ENCODE measurements around the gene NRXN3.

NRXN3 gene

GRCh38 chr14:78747813-78748212 lies 577.6 kb downstream of the NRXN3 start:
- Histone ChIP-seq H3K4me3 (ENCODE audit: low read length) (no peak overlapping the region), H3K36me3 (ENCODE audit: control insufficient read depth, insufficient read depth, low read length) (no peaks in the 10 kb centered on the region), H3K27me3 (ENCODE audit: control insufficient read depth, insufficient read depth, low read length) (no peaks in the 10 kb centered on the region), H3K4me1 (ENCODE audit: control insufficient read depth, insufficient read depth, low read length) (no peaks in the 10 kb centered on the region), H3K9me3 (ENCODE audit: control insufficient read depth, low read length) (no peaks in the 10 kb centered on the region), H3K9ac (ENCODE audit: low read length) (no peak overlapping the region)

GRCh38 chr14:78752518-78753188 lies 582.5 kb downstream of the NRXN3 start:
- H3K36me3 ChIP-seq (ENCODE audit: control insufficient read depth, insufficient read depth, low read length) = no peaks in the 10 kb centered on the region
- H3K9ac ChIP-seq (ENCODE audit: low read length) = no peak overlapping the region
- H3K9me3 ChIP-seq (ENCODE audit: control insufficient read depth, low read length) = no peaks in the 10 kb centered on the region
- H3K27me3 ChIP-seq (ENCODE audit: control insufficient read depth, insufficient read depth, low read length) = no peaks in the 10 kb centered on the region
- H3K4me3 ChIP-seq (ENCODE audit: low read length) = no peak overlapping the region
- H3K4me1 ChIP-seq (ENCODE audit: control insufficient read depth, insufficient read depth, low read length) = no peaks in the 10 kb centered on the region

GRCh38 chr14:78754059-78754458 lies 583.9 kb downstream of the NRXN3 start:
- Histone ChIP-seq H3K9ac (ENCODE audit: low read length) (no peak overlapping the region), H3K4me1 (ENCODE audit: control insufficient read depth, insufficient read depth, low read length) (no peaks in the 10 kb centered on the region), H3K27me3 (ENCODE audit: control insufficient read depth, insufficient read depth, low read length) (no peaks in the 10 kb centered on the region), H3K9me3 (ENCODE audit: control insufficient read depth, low read length) (no peaks in the 10 kb centered on the region), H3K36me3 (ENCODE audit: control insufficient read depth, insufficient read depth, low read length) (no peaks in the 10 kb centered on the region), H3K4me3 (ENCODE audit: low read length) (no peak overlapping the region)

- Histone ChIP-seq H3K36me3 (ENCODE audit: control insufficient read depth, insufficient read depth, low read length) (no peaks in the 10 kb centered on the region), H3K9me3 (ENCODE audit: control insufficient read depth, low read length) (no peaks in the 10 kb centered on the region), H3K4me3 (ENCODE audit: low read length) (no peak overlapping the region), H3K9ac (ENCODE audit: low read length) (no peak overlapping the region), H3K27me3 (ENCODE audit: control insufficient read depth, insufficient read depth, low read length) (no peaks in the 10 kb centered on the region), H3K4me1 (ENCODE audit: control insufficient read depth, insufficient read depth, low read length) (no peaks in the 10 kb centered on the region)
These were observed 588.2 kb downstream of the NRXN3 start for GRCh38 chr14:78758333-78758732.

- no peaks in the 10 kb centered on the region for H3K4me1 ChIP-seq (ENCODE audit: control insufficient read depth, insufficient read depth, low read length)
- no peaks in the 10 kb centered on the region for H3K9me3 ChIP-seq (ENCODE audit: control insufficient read depth, low read length)
- no peaks in the 10 kb centered on the region for H3K36me3 ChIP-seq (ENCODE audit: control insufficient read depth, insufficient read depth, low read length)
- H3K9ac ChIP-seq (ENCODE audit: low read length) = no peak overlapping the region
- no peaks in the 10 kb centered on the region for H3K27me3 ChIP-seq (ENCODE audit: control insufficient read depth, insufficient read depth, low read length)
- H3K4me3 ChIP-seq (ENCODE audit: low read length) = no peak overlapping the region
These were observed 592.2 kb downstream of the NRXN3 start for GRCh38 chr14:78762331-78762730.

- no peak overlapping the region for H3K4me3 ChIP-seq (ENCODE audit: low read length)
- H3K4me1 ChIP-seq (ENCODE audit: control insufficient read depth, insufficient read depth, low read length) = no peaks in the 10 kb centered on the region
- H3K27me3 ChIP-seq (ENCODE audit: control insufficient read depth, insufficient read depth, low read length) = no peaks in the 10 kb centered on the region
- H3K9me3 ChIP-seq (ENCODE audit: control insufficient read depth, low read length) = no peaks in the 10 kb centered on the region
- H3K36me3 ChIP-seq (ENCODE audit: control insufficient read depth, insufficient read depth, low read length) = no peaks in the 10 kb centered on the region
- H3K9ac ChIP-seq (ENCODE audit: low read length) = no peak overlapping the region
These were observed 593.6 kb downstream of the NRXN3 start for GRCh38 chr14:78763746-78764145.

GRCh38 chr14:78764240-78764639 lies 594.1 kb downstream of the NRXN3 start:
- Histone ChIP-seq H3K4me1 (ENCODE audit: control insufficient read depth, insufficient read depth, low read length) (no peaks in the 10 kb centered on the region), H3K4me3 (ENCODE audit: low read length) (no peak overlapping the region), H3K9me3 (ENCODE audit: control insufficient read depth, low read length) (no peaks in the 10 kb centered on the region), H3K36me3 (ENCODE audit: control insufficient read depth, insufficient read depth, low read length) (no peaks in the 10 kb centered on the region), H3K9ac (ENCODE audit: low read length) (no peak overlapping the region), H3K27me3 (ENCODE audit: control insufficient read depth, insufficient read depth, low read length) (no peaks in the 10 kb centered on the region)

GRCh38 chr14:78764645-78765044 lies 594.5 kb downstream of the NRXN3 start:
- H3K9me3 ChIP-seq (ENCODE audit: control insufficient read depth, low read length) = no peaks in the 10 kb centered on the region
- no peak overlapping the region for H3K4me3 ChIP-seq (ENCODE audit: low read length)
- no peaks in the 10 kb centered on the region for H3K27me3 ChIP-seq (ENCODE audit: control insufficient read depth, insufficient read depth, low read length)
- no peak overlapping the region for H3K9ac ChIP-seq (ENCODE audit: low read length)
- H3K4me1 ChIP-seq (ENCODE audit: control insufficient read depth, insufficient read depth, low read length) = no peaks in the 10 kb centered on the region
- no peaks in the 10 kb centered on the region for H3K36me3 ChIP-seq (ENCODE audit: control insufficient read depth, insufficient read depth, low read length)

GRCh38 chr14:78767436-78767835 lies 597.3 kb downstream of the NRXN3 start:
- Histone ChIP-seq H3K4me3 (ENCODE audit: low read length) (no peak overlapping the region), H3K9me3 (ENCODE audit: control insufficient read depth, low read length) (no peaks in the 10 kb centered on the region), H3K27me3 (ENCODE audit: control insufficient read depth, insufficient read depth, low read length) (no peaks in the 10 kb centered on the region), H3K36me3 (ENCODE audit: control insufficient read depth, insufficient read depth, low read length) (no peaks in the 10 kb centered on the region), H3K9ac (ENCODE audit: low read length) (no peak overlapping the region), H3K4me1 (ENCODE audit: control insufficient read depth, insufficient read depth, low read length) (no peaks in the 10 kb centered on the region)

- Histone ChIP-seq H3K9ac (ENCODE audit: low read length) (no peak overlapping the region), H3K4me1 (ENCODE audit: control insufficient read depth, insufficient read depth, low read length) (no peaks in the 10 kb centered on the region), H3K4me3 (ENCODE audit: low read length) (no peak overlapping the region), H3K36me3 (ENCODE audit: control insufficient read depth, insufficient read depth, low read length) (no peaks in the 10 kb centered on the region), H3K9me3 (ENCODE audit: control insufficient read depth, low read length) (no peaks in the 10 kb centered on the region), H3K27me3 (ENCODE audit: control insufficient read depth, insufficient read depth, low read length) (no peaks in the 10 kb centered on the region)
These were observed 612.4 kb downstream of the NRXN3 start for GRCh38 chr14:78782551-78782950.

- Histone ChIP-seq H3K4me3 (ENCODE audit: low read length) (no peak overlapping the region), H3K9me3 (ENCODE audit: control insufficient read depth, low read length) (no peaks in the 10 kb centered on the region), H3K9ac (ENCODE audit: low read length) (no peak overlapping the region), H3K36me3 (ENCODE audit: control insufficient read depth, insufficient read depth, low read length) (no peaks in the 10 kb centered on the region), H3K4me1 (ENCODE audit: control insufficient read depth, insufficient read depth, low read length) (no peaks in the 10 kb centered on the region), H3K27me3 (ENCODE audit: control insufficient read depth, insufficient read depth, low read length) (no peaks in the 10 kb centered on the region)
These were observed 615.1 kb downstream of the NRXN3 start for GRCh38 chr14:78785265-78785664.

- Histone ChIP-seq H3K4me3 (ENCODE audit: low read length) (no peak overlapping the region), H3K27me3 (ENCODE audit: control insufficient read depth, insufficient read depth, low read length) (no peaks in the 10 kb centered on the region), H3K9ac (ENCODE audit: low read length) (no peak overlapping the region), H3K36me3 (ENCODE audit: control insufficient read depth, insufficient read depth, low read length) (no peaks in the 10 kb centered on the region), H3K4me1 (ENCODE audit: control insufficient read depth, insufficient read depth, low read length) (no peaks in the 10 kb centered on the region), H3K9me3 (ENCODE audit: control insufficient read depth, low read length) (no peaks in the 10 kb centered on the region)
These were observed 618.5 kb downstream of the NRXN3 start for GRCh38 chr14:78788467-78789360.

Data from mucosa of stomach (tissue), 1 donor.